Spleen (tissue), 11 donors: Measurements from ENCODE around the gene NELFE. TPM values are rescaled to one million over a fixed set of nuclear protein-coding genes. Genes with fewer than 3 reads are reported as not detected.

Source experiments
- DNase-seq: peaks from one replicate; pipeline ENCODE4 v3.0.0-alpha.2; 2020
- H3K27ac ChIP-seq, 8 donors: fragments of 200-600 bp; sonication (generic) in 7 of 8; 1 replicate in 4 of 8; 2 replicates in 4 of 8; pipeline versions ENCODE4 v1.5.0 to v1.8.0; 2016 to 2021; ENCODE audit warnings: inconsistent platforms in 4 of 8, mild to moderate bottlenecking in 4 of 8, moderate library complexity in 1 of 8
- H3K27me3 ChIP-seq, 7 donors: fragments of 200-600 bp; sonication (generic) in 6 of 7; replicated peaks in 1 of 7; 1 replicate in 4 of 7; 2 replicates in 3 of 7; pipeline versions ENCODE4 v1.5.0 to v1.8.0; 2016 to 2021; ENCODE audit warnings: inconsistent platforms in 3 of 7, mild to moderate bottlenecking in 1 of 7
- H3K36me3 ChIP-seq, 6 donors: fragments of 200-600 bp; sonication (generic) in 5 of 6; 1 replicate in 4 of 6; 2 replicates in 2 of 6; pipeline versions ENCODE4 v1.5.0 to v1.8.0; 2016 to 2021; ENCODE audit warnings: inconsistent platforms in 2 of 6
- H3K4me1 ChIP-seq, 6 donors: fragments of 200-600 bp; sonication (generic) in 5 of 6; 1 replicate in 3 of 6; 2 replicates in 3 of 6; pipeline versions ENCODE4 v1.5.0 to v1.8.0; 2016 to 2021; ENCODE audit warnings: inconsistent platforms in 3 of 6
- H3K4me3 ChIP-seq, 8 donors: fragments of 200-600 bp; sonication (generic) in 7 of 8; 1 replicate in 4 of 8; 2 replicates in 4 of 8; pipeline versions ENCODE4 v1.5.0 to v1.8.0; 2016 to 2021; ENCODE audit warnings: inconsistent platforms in 4 of 8, mild to moderate bottlenecking in 4 of 8, moderate library complexity in 2 of 8
- H3K9me3 ChIP-seq, 8 donors: fragments of 200-600 bp; sonication (generic) in 7 of 8; 1 replicate in 4 of 8; 2 replicates in 4 of 8; pipeline versions ENCODE4 v1.5.0 to v1.8.0; 2016 to 2021; ENCODE audit warnings: inconsistent platforms in 4 of 8
- POLR2A ChIP-seq, 3 donors: fragments of 450-650 bp; IDR thresholded peaks; one replicate each; pipeline ENCODE4 v1.5.1; 2017; ENCODE audit warnings: antibody characterized with exemption in 3 of 3, mild to moderate bottlenecking in 1 of 3
- POLR2AphosphoS5 ChIP-seq, 3 donors: sonication (generic); formaldehyde crosslinking; IDR thresholded peaks; one replicate each; pipeline ENCODE4 v1.5.1; 2017; ENCODE audit warnings: antibody characterized with exemption in 3 of 3
- WGBS, 5 donors: extraction: QIAGEN DNeasy Blood & Tissue Kit in 3 of 5; methylation state at CpG; one replicate each; pipeline versions ENCODE4 v1.1.5 to v1.1.7; 2013 to 2018; 5-methylcytosine and 5-hydroxymethylcytosine counted together
- intact Hi-C: fragments of 100-400 bp; cut with DNase I; formaldehyde crosslinking; loops from one replicate; pipeline ENCODE4 v1.15.0; 2023; ENCODE audit warnings: low total_unique reads
- polyA plus RNA-seq, 3 donors: library from polyadenylated mRNA; stranded (reverse); fragments of 200-250 nt; gene quantifications; one replicate each; pipeline ENCODE4 v1.2.1, GENCODE V29; 2013
- total RNA-seq, 7 donors: library from RNA; depleted of rRNA in 3 of 7; stranded (reverse); fragments of >200 nt in 3 of 7; fragmentation: NEBNext Ultra II Directional in 4 of 7; extraction: Animal tissue kit (Norgen Biotek cat#: 25700) in 4 of 7; gene quantifications; one replicate each; pipeline versions ENCODE4 v1.1.0 to v1.2.1, GENCODE V29; 2016 to 2021
- TF ChIP-seq, protein P1 (sequence below), 11 experiments: fragments of 200-600 bp in 7 of 11; fragments of 450-650 bp in 4 of 11; sonication (generic) in 4 of 11; IDR thresholded peaks in 8 of 11; conservative IDR thresholded peaks in 3 of 11; 1 replicate in 7 of 11; 2 replicates in 4 of 11; pipeline versions ENCODE4 v1.4.0 to v1.8.0; 2016 to 2021; ENCODE audit warnings: antibody characterized with exemption in 11 of 11, inconsistent platforms in 4 of 11, mild to moderate bottlenecking in 1 of 11
- donor health status: healthy with polysubstance abuse.
- donor health status: DM: no; HTN: no; CAD: no; lungs with moderate emphysema.
- donor health status: DM: no; HTN: no; CAD: no.
- donor health status: Bipolar disorder and iron deficiency.
- donor health status: healthy.
- donor health status: DM: no; HTN: no; CAD: no.
- donor health status: DM: yes; HTN: yes; CAD: no.

Gene NELFE
- total and polyA plus RNA-seq, 10 donors = 35.0 to 50.7 (median 45.0) TPM

GRCh38 chr6:31972709-31973350 lies 14.1 kb upstream of the NELFE start:
- WGBS, 5 donors = 9 to 28% (median 11%) methylated on average over 9 to 19 of the region's 19 CpGs
- DNase-seq = no peak
- intact Hi-C loops = no loop called here

DNA sequence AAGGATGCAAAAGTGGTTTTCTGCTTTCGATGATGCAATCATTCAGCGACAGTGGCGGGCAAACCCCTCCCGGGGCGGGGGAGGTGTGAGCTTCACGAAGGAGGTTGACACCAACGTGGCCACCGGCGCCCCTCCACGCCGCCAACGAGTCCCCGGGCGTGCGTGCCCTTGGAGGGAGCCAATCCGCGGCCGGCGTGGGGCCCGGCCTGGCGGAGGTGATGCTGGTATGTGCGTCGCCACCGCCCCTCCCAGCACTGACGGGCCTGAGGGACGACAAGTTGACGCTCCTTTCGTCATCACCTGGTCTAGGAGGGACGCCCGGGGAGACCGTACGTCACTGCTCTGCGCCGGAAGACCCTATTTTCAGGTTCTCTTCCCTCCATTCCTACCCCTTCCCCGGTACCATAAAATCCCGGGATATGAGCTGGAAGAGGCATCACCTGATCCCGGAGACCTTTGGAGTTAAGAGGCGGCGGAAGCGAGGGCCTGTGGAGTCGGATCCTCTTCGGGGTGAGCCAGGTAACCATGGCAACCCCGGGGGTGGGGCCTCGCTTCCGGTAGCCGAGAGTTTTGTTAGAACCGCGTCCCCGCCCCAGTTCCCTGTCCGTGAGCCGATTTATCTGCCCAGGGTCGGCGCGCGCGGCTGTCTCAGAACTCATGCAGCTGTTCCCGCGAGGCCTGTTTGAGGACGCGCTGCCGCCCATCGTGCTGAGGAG lies 13.4 kb upstream of the NELFE start, which contains the start of gene DXO:
Gene DXO (minus strand): TSS at position 146 of the 716 bp plus-strand sequence. CDS start 463 bp downstream, outside the sequence.
- H3K4me1 ChIP-seq = peaks cover 21 to 62% (median 36%) of the 10 kb centered on the region in 6 donors
- intact Hi-C loops = no loop called here
- H3K36me3 ChIP-seq = peaks cover 0 to 69% (median 34%) of the 10 kb centered on the region in 6 donors
- no peaks in the 10 kb centered on the region for H3K9me3 ChIP-seq
- TF ChIP-seq, protein P1, sequence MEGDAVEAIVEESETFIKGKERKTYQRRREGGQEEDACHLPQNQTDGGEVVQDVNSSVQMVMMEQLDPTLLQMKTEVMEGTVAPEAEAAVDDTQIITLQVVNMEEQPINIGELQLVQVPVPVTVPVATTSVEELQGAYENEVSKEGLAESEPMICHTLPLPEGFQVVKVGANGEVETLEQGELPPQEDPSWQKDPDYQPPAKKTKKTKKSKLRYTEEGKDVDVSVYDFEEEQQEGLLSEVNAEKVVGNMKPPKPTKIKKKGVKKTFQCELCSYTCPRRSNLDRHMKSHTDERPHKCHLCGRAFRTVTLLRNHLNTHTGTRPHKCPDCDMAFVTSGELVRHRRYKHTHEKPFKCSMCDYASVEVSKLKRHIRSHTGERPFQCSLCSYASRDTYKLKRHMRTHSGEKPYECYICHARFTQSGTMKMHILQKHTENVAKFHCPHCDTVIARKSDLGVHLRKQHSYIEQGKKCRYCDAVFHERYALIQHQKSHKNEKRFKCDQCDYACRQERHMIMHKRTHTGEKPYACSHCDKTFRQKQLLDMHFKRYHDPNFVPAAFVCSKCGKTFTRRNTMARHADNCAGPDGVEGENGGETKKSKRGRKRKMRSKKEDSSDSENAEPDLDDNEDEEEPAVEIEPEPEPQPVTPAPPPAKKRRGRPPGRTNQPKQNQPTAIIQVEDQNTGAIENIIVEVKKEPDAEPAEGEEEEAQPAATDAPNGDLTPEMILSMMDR (IDR thresholded peaks at IDR 0.05 in 8 of 11, conservative IDR thresholded peaks at IDR 0.05 in 3 of 11) = no peak
- TF ChIP-seq POLR2A (IDR thresholded peaks at IDR 0.05) (peak in 2 of 3 donors; percentile 48 to 78), POLR2AphosphoS5 (IDR thresholded peaks at IDR 0.05) (peak; percentile 92 to 97 (median 93))
- H3K4me3 ChIP-seq = peak within 1 kb of the TSS; percentile 60 to 93 (median 75)
- H3K27ac ChIP-seq = peak within 1 kb of the TSS; percentile 91 to 99 (median 98)
- 0% methylated on average over 29 to 62 of the region's 62 CpGs for WGBS, 5 donors
- H3K27me3 ChIP-seq = no peaks in the 10 kb centered on the region
- peak; percentile 98 for DNase-seq

More at GRCh38 chr6:31972709-31973350, 14.1 kb upstream of the NELFE start:
- peaks cover 0 to 62% (median 27%) of the 10 kb centered on the region in 6 donors for H3K36me3 ChIP-seq
- no peaks in the 10 kb centered on the region for H3K27me3 ChIP-seq
- H3K4me3 ChIP-seq = peak overlapping the region; percentile 60 to 93 (median 75)
- peaks cover 21 to 62% (median 36%) of the 10 kb centered on the region in 6 donors for H3K4me1 ChIP-seq
- H3K27ac ChIP-seq = peak overlapping the region; percentile 91 to 99 (median 98)
- TF ChIP-seq POLR2A (IDR thresholded peaks at IDR 0.05) = no peak
- TF ChIP-seq, protein P1 (IDR thresholded peaks at IDR 0.05 in 8 of 11, conservative IDR thresholded peaks at IDR 0.05 in 3 of 11) = no peak
- no peak for TF ChIP-seq POLR2AphosphoS5 (IDR thresholded peaks at IDR 0.05)
- no peaks in the 10 kb centered on the region for H3K9me3 ChIP-seq

GRCh38 chr6:31971279-31971992 lies 12.7 kb upstream of the NELFE start:
- Histone ChIP-seq H3K27me3 (no peaks in the 10 kb centered on the region), H3K4me1 (peaks cover 21 to 62% (median 36%) of the 10 kb centered on the region in 6 donors), H3K27ac (peak overlapping the region; percentile 91 to 99 (median 98)), H3K9me3 (no peaks in the 10 kb centered on the region), H3K36me3 (peaks cover 0 to 70% (median 41%) of the 10 kb centered on the region in 6 donors), H3K4me3 (peak overlapping the region; percentile 60 to 93 (median 75))
- 25 to 40% (median 29%) methylated on average over 29 of the region's 29 CpGs for whole genome bisulfite sequencing, 5 donors
- intact Hi-C loops = no loop called here
- DNase-seq = peak; percentile 83
- TF ChIP-seq POLR2A (IDR thresholded peaks at IDR 0.05) (no peak), POLR2AphosphoS5 (IDR thresholded peaks at IDR 0.05) (no peak)
- TF ChIP-seq, protein P1 (IDR thresholded peaks at IDR 0.05 in 8 of 11, conservative IDR thresholded peaks at IDR 0.05 in 3 of 11) = no peak
